ENCODE data around the gene PHACTR3. TPM values are rescaled to one million over a fixed set of nuclear protein-coding genes. Genes with fewer than 3 reads are reported as not detected.

PHACTR3 gene
- total RNA-seq, 1 experiment from 2014 or later, result not detected

GRCh38 chr20:59628171-59628570, 23.8 kb downstream of the PHACTR3 start:
- Mint-ChIP-seq H3K4me1 (no peaks in the 10 kb centered on the region), H3K27ac (no peak overlapping the region), H3K36me3 (ENCODE audit: insufficient read depth in 1 of 3, low read depth in 3 of 3) (peaks cover 0 to 16% (median 5%) of the 10 kb centered on the region in 3 experiments; a peak in 3 of 7 replicates), H3K4me3 (no peak overlapping the region), H3K27me3 (ENCODE audit: low read depth) (peaks cover 34% of the 10 kb centered on the region), H3K9me3 (peaks cover 0 to 96% of the 10 kb centered on the region in 2 experiments; a peak in 3 of 5 replicates)
- H2BK15ac ChIP-seq (ENCODE audit: low read depth, low read length), result no peak overlapping the region
- H3K4ac ChIP-seq (ENCODE audit: low read depth, low read length), result no peak overlapping the region
- no peak overlapping the region for H3T11ph ChIP-seq (ENCODE audit: low read length)
- no peak overlapping the region for H3K56ac ChIP-seq (ENCODE audit: insufficient read length, low read depth, low read length)
- no peak for DNase-seq
- no peaks in the 10 kb centered on the region for H3K79me1 ChIP-seq (ENCODE audit: insufficient read depth, low read depth, low read length, poor library complexity, severe bottlenecking)
- no peak overlapping the region for H3K4me2 ChIP-seq (ENCODE audit: insufficient read depth, insufficient read length, low read length)
- no peaks in the 10 kb centered on the region for H3K9me3 ChIP-seq (ENCODE audit: control insufficient read depth, low read depth, low read length)
- no peaks in the 10 kb centered on the region for H3K79me2 ChIP-seq (ENCODE audit: insufficient read depth, low read length)
- H3K14ac ChIP-seq (ENCODE audit: insufficient read depth, low read length), result no peak overlapping the region
- no peak overlapping the region for H4K5ac ChIP-seq (ENCODE audit: insufficient read length, low read depth, low read length)
- H4K8ac ChIP-seq (replicated peaks; ENCODE audit: insufficient read length, low read depth, low read length), result no peak overlapping the region
- H3K23me2 ChIP-seq (ENCODE audit: insufficient read length, low read depth, low read length, poor library complexity, severe bottlenecking), result no peaks in the 10 kb centered on the region
- no peak overlapping the region for H3K18ac ChIP-seq (ENCODE audit: insufficient read length, low read depth, low read length)
- H2BK120ac ChIP-seq (ENCODE audit: low read depth, low read length, poor library complexity, severe bottlenecking), result no peak overlapping the region
- no peak for TF ChIP-seq CTCF (conservative IDR thresholded peaks at IDR 0.05)
- H3K23ac ChIP-seq (ENCODE audit: insufficient read length, low read depth, low read length), result no peak overlapping the region
- H2AFZ ChIP-seq (ENCODE audit: low read length), result no peak overlapping the region
- H3K27me3 ChIP-seq (ENCODE audit: insufficient read depth, low read length), result no peaks in the 10 kb centered on the region; the same call in 1 of the 2 replicates
- H2BK12ac ChIP-seq (ENCODE audit: insufficient read length, low read depth, low read length), result no peak overlapping the region
- no peak overlapping the region for H2BK20ac ChIP-seq (ENCODE audit: low read depth, low read length, poor library complexity, severe bottlenecking)
- WGBS (ENCODE audit: extremely low coverage, insufficient read length, low lambda C conversion rate), result no CpG with 5 or more reads among the region's 15 CpGs
- no peak overlapping the region for H3K9ac ChIP-seq (ENCODE audit: extremely low read depth, insufficient read length, low read length)
- H4K91ac ChIP-seq (ENCODE audit: insufficient read length, low read depth, low read length), result no peak overlapping the region
- H3K4me1 ChIP-seq (ENCODE audit: insufficient read depth, low read length), result no peaks in the 10 kb centered on the region
- no peak overlapping the region for H2AK5ac ChIP-seq (ENCODE audit: insufficient read length, low read length)
- H2BK5ac ChIP-seq (ENCODE audit: insufficient read length, low read length), result no peak overlapping the region
- no peak overlapping the region for H3K27ac ChIP-seq (ENCODE audit: insufficient read length, low read depth, low read length)
- H4K20me1 ChIP-seq (ENCODE audit: control insufficient read depth, insufficient read depth, insufficient read length), result no peaks in the 10 kb centered on the region

Data from H9 (cell line).